Mononuclear cell (primary cell): Measurements from ENCODE around the gene MON1A. TPM values are rescaled to one million over a fixed set of nuclear protein-coding genes. Genes with fewer than 3 reads are reported as not detected.
A peak's percentile ranks its signal among the peaks of the same experiment; 100 is the strongest.
"Not testable (repeated sequence)": the region's sequence is repeated elsewhere in the genome, so short reads cannot be mapped to it uniquely, and the experiment has no call there.

Experiments used
- H3K27me3 ChIP-seq: 2 replicates; pipeline ENCODE4 v1.6.0; 2011; ENCODE audit warnings: low read length, control low read depth; ENCODE audit not compliant: insufficient read depth
- H3K4me1 ChIP-seq: 2 replicates; pipeline ENCODE4 v1.5.1; 2011; ENCODE audit warnings: mild to moderate bottlenecking, low read length, control low read depth; ENCODE audit not compliant: insufficient read depth
- H3K4me3 ChIP-seq: 2 replicates; pipeline ENCODE4 v1.5.1; 2011; ENCODE audit warnings: mild to moderate bottlenecking, low read length, moderate library complexity
- H3K9me3 ChIP-seq: 2 replicates; pipeline ENCODE4 v1.5.1; 2011; ENCODE audit warnings: low read depth, mild to moderate bottlenecking, control low read depth, low read length
- total RNA-seq: library from RNA; depleted of rRNA; stranded (reverse); fragments of >200 nt; gene quantifications from one replicate; pipeline ENCODE4 v1.2.3, GENCODE V29; 2012

MON1A gene
- total RNA-seq, 1 donor, result 0.73 TPM

- Histone ChIP-seq H3K4me3 (no peak overlapping the region), H3K4me1 (peaks cover 30% of the 10 kb centered on the region)
These were observed 23.4 kb downstream of the MON1A start for GRCh38 chr3:49906073-49906743.

GRCh38 chr3:49904448-49904847 is 25.2 kb downstream of the MON1A start:
- H3K27me3 ChIP-seq, H3K4me3 ChIP-seq, H3K9me3 ChIP-seq: not testable (repeated sequence)
- peaks cover 30% of the 10 kb centered on the region for H3K4me1 ChIP-seq

More at GRCh38 chr3:49906073-49906743, 23.4 kb downstream of the MON1A start:
- Histone ChIP-seq H3K9me3 (no peaks in the 10 kb centered on the region), H3K27me3 (no peaks in the 10 kb centered on the region)

GRCh38 chr3:49903451-49904424 is 25.9 kb downstream of the MON1A start, which contains the start of gene MST1R:
Gene MST1R, minus strand, starts transcription at chr3:49903873. Its CDS starts 264 bp downstream, at chr3:49903609.
- Histone ChIP-seq H3K27me3 (no peaks in the 10 kb centered on the region), H3K4me1 (peaks cover 30% of the 10 kb centered on the region), H3K4me3 (peak within 1 kb of the TSS; percentile 26), H3K9me3 (no peaks in the 10 kb centered on the region)

- Histone ChIP-seq H3K9me3 (no peaks in the 10 kb centered on the region), H3K27me3 (no peaks in the 10 kb centered on the region), H3K4me1 (peaks cover 30% of the 10 kb centered on the region), H3K4me3 (no peak overlapping the region)
These were observed 26.9 kb downstream of the MON1A start for GRCh38 chr3:49902511-49903345.

GRCh38 chr3:49901366-49902339 is 28.0 kb downstream of the MON1A start:
- no peaks in the 10 kb centered on the region for H3K9me3 ChIP-seq
- H3K4me1 ChIP-seq, result peaks cover 29% of the 10 kb centered on the region
- H3K27me3 ChIP-seq, result no peaks in the 10 kb centered on the region
- H3K4me3 ChIP-seq, result no peak overlapping the region

GRCh38 chr3:49900491-49901153 is 29.0 kb downstream of the MON1A start:
- no peaks in the 10 kb centered on the region for H3K9me3 ChIP-seq

GRCh38 chr3:49899815-49900214 is 29.8 kb downstream of the MON1A start:
- no peak overlapping the region for H3K4me3 ChIP-seq
- H3K9me3 ChIP-seq, result no peaks in the 10 kb centered on the region
- peaks cover 15% of the 10 kb centered on the region for H3K4me1 ChIP-seq
- no peaks in the 10 kb centered on the region for H3K27me3 ChIP-seq

More at GRCh38 chr3:49900491-49901153, 29.0 kb downstream of the MON1A start:
- Histone ChIP-seq H3K4me3 (no peak overlapping the region), H3K4me1 (peaks cover 18% of the 10 kb centered on the region), H3K27me3 (no peaks in the 10 kb centered on the region)

- Histone ChIP-seq H3K4me1 (peaks cover 7% of the 10 kb centered on the region), H3K27me3 (no peaks in the 10 kb centered on the region), H3K4me3 (no peak overlapping the region), H3K9me3 (no peaks in the 10 kb centered on the region)
These were observed 30.6 kb downstream of the MON1A start for GRCh38 chr3:49898991-49899390.

- Histone ChIP-seq H3K9me3 (no peaks in the 10 kb centered on the region), H3K4me1 (no peaks in the 10 kb centered on the region), H3K4me3 (no peak overlapping the region), H3K27me3 (no peaks in the 10 kb centered on the region)
These were observed 33.3 kb downstream of the MON1A start for GRCh38 chr3:49896345-49896744.

- no peak overlapping the region for H3K4me3 ChIP-seq
- no peaks in the 10 kb centered on the region for H3K27me3 ChIP-seq
- H3K9me3 ChIP-seq, result no peaks in the 10 kb centered on the region
- no peaks in the 10 kb centered on the region for H3K4me1 ChIP-seq
These were observed 33.8 kb downstream of the MON1A start for GRCh38 chr3:49895791-49896190.

GRCh38 chr3:49889296-49889695 is 40.3 kb downstream of the MON1A start:
- no peaks in the 10 kb centered on the region for H3K9me3 ChIP-seq
- H3K4me1 ChIP-seq, result no peaks in the 10 kb centered on the region
- H3K27me3 ChIP-seq, result no peaks in the 10 kb centered on the region
- no peak overlapping the region for H3K4me3 ChIP-seq

GRCh38 chr3:49886922-49887265 is 42.7 kb downstream of the MON1A start:
- H3K9me3 ChIP-seq, result no peaks in the 10 kb centered on the region
- no peak overlapping the region for H3K4me3 ChIP-seq
- H3K4me1 ChIP-seq, result no peaks in the 10 kb centered on the region
- H3K27me3 ChIP-seq, result no peaks in the 10 kb centered on the region

GRCh38 chr3:49883998-49884397 is 45.6 kb downstream of the MON1A start:
- no peaks in the 10 kb centered on the region for H3K27me3 ChIP-seq
- no peaks in the 10 kb centered on the region for H3K4me1 ChIP-seq
- H3K4me3 ChIP-seq, result no peak overlapping the region
- no peaks in the 10 kb centered on the region for H3K9me3 ChIP-seq
